OCI-M1 (cell line): ENCODE results near the gene PARD6G.
"Not testable (repeated sequence)": the region's sequence is repeated elsewhere in the genome, so short reads cannot be mapped to it uniquely, and the experiment has no call there.

Experiments
- DNase-seq: peaks from one replicate; lab custom pipeline; 2025; lab: John Stamatoyannopoulos, UW

Gene PARD6G, protein sequence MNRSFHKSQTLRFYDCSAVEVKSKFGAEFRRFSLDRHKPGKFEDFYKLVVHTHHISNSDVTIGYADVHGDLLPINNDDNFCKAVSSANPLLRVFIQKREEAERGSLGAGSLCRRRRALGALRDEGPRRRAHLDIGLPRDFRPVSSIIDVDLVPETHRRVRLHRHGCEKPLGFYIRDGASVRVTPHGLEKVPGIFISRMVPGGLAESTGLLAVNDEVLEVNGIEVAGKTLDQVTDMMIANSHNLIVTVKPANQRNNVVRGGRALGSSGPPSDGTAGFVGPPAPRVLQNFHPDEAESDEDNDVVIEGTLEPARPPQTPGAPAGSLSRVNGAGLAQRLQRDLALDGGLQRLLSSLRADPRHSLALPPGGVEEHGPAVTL

DNA sequence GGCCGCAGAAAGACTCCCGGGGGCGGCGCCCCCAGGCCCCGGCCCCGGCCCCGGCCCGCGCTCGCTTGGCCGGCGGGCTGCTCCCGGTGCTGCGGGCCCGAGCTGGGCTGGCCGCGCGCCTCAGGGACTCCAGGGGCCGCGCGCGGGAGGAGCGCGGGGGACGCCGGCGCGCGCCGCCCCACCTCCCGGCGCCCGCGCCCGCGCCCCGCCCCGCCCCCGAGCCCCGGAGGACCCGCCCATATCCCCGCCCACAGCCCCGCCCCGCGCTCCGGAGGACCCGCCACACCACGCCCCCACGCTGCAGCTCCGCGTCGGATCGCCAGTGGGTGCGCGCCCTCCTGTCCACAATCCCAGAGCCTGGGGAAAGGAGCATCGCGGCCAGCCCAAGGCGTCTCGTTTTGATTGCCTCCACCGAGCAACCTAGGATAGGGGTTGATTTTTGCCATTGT is at the start of gene PARD6G:
PARD6G (minus strand) TSS at position 122 of the 449 bp plus-strand sequence. CDS start 166 bp downstream, outside the sequence.
- peak; percentile 3 for DNase-seq

DNA sequence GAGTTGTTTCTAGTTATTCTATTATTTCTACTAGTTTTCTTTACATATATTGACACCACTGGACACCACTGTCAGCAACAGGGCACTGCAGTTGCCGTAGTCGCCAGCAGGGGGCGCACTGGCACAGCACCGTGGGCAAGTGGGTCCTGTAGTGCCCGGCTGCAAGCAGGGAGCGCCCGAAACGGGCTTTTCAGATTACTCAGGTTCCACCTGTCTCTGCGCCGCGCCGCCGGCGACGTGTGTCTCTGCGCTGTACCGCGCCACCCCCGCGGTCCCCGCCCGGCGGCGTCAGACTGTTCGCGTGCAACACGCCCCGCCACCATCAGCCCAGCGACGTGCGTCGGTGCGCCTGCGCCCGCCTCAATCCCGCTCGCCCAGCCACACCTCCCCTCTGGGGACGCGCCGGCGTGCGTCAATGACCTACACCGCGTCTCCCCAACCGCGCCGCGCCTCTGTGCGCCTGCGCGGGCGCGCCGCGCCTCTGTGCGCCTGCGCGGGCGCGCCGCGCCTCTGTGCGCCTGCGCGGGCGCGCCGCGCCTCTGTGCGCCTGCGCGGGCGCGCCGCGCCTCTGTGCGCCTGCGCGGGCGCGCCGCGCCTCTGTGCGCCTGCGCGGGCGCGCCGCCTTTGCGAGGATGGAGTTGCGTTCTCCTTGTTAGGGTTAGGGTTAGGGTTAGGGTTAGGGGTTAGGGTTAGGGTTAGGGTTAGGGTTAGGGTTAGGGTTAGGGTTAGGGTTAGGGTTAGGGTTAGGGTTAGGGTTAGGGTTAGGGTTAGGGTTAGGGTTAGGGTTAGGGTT is 15.1 kb upstream of the PARD6G start:
- not testable (repeated sequence) for DNase-seq

DNA sequence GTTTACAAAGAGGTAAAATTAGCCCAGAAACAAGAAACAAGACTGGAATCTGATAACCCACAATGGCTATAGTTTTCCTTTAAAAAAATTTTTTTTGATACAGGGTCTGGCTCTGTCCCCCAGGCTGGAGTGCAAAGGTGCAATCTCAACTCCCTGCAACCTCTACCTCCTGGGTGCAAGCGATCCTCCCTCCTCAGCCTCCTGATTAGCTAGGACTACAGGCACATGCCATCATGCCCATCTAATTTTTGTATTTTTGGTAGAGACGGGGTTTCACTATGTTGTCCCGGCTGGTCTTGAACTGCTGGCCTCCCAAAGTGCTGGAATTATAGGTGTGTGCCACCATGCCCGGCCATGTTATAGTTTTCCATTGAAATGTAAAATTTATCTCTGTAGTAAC is 12.3 kb upstream of the PARD6G start:
- no peak for DNase-seq

DNA sequence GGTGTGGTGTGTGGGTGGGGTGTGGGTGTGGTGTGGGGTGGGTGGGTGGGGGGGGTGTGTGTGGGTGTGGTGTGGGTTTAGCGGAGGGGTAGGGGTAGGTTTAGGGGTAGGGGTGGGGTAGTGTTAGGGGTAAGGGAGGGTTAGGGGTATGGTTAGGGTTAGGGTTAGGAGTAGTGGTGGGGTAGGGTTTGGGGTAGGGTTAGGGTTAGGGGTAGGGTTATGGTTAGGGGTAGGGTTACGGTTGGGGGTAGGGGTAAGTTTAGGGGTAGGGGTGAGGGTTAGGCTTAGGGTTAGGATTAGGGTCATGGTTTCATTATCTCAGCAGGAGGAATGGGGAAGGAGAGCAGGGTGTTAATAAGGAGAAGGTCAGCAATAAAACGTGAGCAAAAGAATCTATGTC is 11.3 kb upstream of the PARD6G start:
- DNase-seq: no peak

DNA sequence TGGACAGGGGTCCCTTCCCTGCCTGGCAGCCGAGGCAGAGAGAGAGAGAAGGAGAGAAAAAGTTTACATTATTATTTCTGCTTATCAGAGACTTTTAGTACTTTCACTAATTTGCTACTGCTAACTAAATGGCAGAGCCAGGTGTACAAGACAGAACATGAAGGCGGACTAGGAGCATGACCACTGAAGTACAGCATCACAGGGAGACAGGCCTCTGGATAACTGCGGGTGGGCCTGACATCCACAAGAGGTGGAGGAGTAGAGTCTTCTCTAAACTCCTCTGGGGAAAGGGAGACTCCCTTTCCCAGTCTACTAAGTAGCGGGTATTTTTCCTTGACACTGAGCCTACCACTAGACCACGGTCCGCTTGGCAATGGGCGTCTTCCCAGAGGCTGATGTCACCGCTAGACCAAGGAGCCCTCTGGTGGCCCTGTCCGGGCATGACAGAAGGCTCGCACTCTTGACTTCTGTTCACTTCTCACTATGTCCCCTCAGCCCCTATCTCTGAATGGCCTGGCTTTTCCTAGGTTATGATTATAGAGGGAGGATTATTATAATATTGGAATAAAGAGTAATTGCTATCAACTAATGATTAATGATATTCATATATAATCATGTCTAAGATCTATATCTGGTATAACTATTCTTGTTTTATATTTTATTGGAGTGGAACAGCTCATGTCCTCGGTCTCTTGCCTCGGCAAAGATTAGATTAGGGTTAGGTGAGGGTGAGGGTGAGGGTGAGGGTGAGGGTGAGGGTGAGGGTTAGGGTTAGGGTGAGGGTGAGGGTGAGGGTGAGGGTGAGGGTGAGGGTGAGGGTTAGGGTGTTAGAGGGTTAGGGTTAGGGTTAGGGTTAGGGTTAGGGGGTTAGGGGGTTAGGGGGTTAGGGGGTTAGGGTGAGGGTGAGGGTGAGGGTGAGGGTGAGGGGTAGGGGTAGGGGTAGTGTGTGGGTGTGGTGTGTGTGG is 10.5 kb upstream of the PARD6G start:
- not testable (repeated sequence) for DNase-seq

DNA sequence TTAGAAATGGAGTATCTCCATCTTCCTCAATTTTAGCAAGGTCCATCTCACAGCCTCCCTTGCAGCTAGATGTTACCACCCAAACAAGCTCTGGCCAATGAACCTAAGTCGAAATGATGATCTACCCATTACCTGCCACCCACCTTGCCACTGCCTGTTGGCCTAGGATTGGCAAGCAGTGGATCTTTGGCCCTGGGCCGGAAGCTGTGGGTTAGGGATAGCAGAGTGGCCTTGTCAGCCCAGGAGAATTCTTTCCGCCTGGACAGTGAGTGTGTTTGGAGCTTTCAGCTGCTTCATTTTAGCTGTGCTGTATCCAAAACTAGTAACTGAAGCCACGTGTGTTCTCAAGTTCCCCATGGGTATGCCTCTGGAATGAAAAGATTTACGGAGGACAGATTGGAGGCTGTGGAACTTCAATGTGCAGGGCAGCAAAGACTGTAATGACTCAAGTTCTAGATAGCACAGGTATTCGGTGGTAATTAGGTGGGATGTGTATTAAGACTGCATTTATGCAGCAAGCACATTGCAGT is 7.7 kb upstream of the PARD6G start:
- no peak for DNase-seq

DNA sequence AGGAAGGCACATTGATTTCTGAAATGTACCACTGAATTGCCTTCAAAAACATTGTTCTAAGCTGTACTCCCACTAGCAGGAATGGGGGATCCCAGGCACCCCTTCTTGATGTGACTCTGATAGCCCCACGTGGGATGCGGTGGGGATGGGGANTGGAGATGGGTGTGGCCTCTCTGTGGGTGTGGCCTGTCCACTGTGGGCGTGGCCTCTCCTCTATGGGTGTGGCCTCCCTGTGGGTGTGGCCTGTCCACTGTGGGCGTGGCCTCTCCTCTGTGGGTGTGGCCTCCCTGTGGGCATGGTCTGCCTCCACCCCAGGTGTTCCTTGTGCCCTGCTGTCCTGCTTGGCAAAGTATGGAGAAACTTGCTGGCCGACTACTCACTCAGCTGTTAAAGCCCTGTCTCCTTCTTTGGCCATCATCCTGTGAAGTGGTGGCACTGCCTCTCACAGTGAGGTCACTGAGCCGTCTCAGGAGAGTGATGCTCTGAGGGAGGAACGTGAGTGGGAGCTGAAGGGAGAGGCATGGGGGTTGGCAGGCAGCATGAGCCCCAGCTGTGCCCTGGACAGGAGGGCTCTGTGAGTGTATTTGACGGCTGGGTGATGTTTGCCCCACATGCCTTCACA is 6.7 kb upstream of the PARD6G start:
- DNase-seq: peak; percentile 2

DNA sequence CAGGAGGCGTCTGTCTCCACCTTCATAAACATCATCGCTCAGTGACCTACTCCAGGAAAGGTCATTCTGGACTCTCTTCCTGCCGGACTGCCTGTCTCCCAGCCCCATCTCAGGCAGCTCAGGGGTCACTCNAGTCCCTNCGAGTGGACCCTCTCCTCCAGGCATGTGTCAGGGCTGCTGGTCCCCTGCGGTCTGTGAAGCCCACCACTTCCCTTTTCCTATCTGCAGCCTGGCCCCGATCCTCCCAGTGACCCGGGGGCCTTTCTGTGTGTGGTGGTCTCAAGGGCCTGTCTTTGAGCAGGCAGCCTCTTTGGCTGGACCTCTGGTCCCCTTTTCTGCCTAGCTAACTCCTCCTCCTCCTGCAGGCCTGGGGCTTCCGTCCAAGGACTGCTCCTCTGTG is 5.9 kb upstream of the PARD6G start:
- DNase-seq: no peak

DNA sequence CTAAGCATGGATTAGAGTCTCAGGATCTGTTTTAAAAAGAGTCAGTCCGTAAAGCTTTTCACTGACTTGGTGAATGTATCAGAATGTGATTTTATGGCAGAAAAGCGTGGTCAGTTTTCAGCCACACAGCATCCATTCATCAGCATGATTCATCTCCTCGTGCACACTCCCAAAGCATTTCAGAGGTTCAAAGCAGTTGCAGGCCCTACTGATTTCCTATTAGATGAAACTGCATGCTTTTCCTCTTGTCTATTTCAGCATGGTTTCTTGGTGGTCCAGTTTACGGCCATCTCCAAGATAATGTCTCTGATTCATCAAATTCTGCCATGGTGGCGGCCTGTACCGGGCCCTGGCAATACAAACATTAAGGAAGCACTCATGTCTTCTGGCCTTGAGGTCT is 4.8 kb upstream of the PARD6G start:
- DNase-seq: no peak

DNA sequence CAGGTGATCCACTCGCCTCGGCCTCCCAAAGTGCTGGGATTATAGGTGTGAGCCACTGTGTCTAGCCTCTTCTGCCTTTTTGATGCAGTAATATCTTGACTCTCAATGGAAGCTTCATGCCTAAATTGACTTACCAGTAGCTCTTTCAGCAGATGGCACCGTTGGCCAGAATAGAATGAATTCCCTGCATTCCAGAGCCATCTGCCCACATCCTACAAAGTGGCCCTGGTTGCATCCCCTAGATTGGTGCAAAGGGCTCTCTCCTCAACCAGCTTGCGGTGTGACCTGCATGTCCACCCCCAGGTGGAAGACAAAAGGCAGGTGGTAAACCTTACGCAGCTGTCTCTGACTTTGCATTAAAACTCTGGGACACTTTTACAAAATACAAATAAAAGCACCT is 4.4 kb upstream of the PARD6G start:
- DNase-seq: no peak

DNA sequence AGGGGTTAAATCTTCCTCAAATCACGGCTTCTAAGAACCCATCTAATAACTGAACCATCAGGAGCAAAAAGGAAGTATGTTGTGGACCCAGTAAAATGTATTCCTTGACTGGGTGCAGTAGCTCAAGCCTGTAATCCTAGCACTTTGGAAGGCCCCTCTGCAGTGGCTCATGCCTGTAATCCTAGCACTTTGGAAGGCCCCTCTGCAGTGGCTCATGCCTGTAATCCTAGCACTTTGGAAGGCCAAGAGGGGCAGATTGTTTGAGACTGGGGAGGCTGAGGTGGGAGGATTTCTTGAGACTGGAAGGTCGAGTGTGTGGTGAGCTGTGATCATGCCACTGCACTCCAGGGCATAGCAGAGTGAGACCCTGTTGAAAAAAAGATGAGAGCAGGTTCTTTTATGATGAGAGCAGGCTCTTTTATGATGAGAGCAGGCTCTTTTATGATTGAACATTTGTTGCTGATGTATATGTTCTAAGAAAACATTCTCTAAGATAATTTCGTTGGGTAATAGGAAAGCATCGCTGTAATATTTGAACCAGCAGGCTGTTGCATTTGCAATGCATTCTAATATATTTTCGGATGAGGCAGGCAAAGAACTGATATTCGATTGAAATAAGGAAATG is 3.5 kb upstream of the PARD6G start:
- DNase-seq: no peak

DNA sequence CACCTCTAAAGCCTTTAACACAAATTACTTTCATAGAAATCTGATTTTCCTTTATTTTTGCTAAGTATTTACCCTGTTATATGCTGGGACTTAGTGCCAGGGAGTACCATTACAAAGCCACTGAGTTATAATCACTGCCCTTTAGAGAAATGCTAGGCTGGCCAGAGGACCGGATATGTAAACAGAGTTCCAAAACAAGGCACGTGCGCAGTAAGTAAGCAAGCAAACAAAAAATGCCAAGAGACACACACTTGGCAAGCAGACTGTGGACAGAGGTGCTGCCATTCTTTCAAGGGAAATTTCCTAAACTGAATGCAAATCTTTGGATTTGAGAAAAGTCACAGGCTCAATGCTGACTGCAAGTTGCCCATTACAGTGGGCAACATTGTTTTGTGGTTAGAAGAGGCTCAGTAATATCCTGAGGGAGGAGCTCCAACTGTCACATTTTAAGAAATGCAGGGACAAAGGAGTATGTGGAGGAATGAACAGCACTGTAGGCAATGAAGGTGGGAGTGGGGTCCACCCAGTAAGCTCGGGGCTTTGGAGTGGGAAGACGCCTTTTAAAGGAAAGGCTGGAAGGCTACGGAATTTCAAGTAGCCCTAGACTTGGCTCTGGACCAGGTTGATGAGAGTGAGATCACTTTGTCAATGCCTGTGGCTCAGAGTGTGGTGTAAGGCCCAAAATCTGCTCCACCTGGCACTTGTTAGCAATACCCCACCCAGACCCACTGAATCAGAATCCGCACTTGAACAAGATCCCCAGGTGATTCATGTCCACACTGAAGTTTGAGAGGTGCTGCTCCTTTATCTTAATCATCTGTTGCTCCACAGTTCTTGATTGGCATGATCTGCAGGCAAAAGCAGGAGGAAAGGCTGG is 2.1 kb upstream of the PARD6G start:
- no peak for DNase-seq

DNA sequence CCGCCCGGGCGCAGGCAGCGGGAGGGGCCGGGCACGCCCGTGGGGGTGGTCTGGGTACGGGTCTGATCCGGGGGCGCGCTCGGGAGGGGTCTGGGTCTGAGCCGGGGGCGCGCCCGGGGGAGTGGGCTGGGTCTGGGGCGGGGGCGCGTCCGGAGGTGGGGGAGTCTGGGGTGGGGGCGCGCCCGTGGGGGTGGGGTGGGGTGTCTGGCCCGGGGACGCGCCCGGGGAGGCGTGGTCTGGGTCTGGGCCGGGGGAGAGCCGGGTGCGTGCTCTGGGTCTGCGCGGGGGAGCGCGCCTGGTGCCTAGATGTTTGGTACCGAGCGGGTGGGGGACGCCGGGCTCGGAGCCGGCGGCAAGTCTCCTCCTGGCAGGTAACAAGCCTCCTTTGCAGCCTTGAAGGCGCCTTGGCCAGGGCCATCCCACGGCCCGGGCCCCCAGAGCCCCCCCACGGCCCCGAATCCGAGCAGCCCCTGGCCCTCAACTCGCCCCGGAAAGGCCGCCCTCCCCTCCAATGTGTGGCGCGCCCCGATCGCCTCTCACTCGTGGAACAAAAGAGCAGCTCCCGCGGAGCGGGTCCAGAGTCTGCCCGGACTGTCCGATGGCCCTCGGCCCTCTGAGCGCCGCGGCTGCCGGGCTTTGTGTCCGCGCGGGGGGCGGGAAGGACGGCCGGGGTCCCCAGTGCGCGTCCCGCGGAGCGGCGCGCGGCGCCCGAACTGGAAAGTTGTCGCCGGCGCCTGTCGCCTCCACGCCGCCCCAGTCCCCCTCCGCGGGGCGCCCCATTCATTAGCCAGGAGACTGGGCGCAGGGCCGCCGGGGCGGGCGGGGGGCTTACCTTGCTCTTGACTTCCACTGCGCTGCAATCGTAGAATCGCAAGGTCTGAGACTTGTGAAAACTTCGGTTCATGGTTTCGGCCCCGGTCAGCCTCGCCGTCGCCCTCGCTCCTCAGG is 595 bp downstream of the PARD6G start:
- DNase-seq: no peak

DNA sequence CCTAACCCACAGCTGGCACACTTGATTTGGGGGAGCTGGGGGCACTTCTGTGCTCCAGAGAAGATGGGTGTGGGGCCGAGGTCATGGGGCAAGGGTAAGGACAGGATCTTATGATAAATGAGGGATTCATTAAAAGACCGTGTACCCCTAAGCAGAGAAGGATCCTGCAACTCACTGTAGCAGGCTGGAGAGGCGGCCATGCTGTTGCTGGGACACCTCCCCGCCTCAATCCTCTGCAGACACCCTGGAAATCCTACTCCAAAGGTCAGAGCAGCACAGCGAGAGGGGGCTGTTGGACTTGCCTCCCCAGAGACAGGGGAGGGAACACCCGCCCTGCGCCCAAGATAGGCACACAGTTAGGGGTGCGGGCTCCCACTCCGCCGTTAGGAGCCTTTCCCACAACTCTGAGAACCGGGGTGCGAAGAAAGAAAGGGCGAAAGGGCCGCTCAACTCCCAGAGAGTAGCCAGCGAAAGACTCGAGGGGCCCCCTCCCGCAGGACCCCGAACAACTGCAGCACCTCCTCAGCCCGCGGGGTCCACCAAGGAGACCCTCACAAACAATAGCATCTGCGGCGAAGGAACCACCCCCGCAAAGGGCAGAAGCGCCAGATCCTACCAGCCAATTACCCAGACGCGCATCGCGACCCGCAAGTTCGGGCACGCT is 1.4 kb downstream of the PARD6G start:
- DNase-seq: no peak

DNA sequence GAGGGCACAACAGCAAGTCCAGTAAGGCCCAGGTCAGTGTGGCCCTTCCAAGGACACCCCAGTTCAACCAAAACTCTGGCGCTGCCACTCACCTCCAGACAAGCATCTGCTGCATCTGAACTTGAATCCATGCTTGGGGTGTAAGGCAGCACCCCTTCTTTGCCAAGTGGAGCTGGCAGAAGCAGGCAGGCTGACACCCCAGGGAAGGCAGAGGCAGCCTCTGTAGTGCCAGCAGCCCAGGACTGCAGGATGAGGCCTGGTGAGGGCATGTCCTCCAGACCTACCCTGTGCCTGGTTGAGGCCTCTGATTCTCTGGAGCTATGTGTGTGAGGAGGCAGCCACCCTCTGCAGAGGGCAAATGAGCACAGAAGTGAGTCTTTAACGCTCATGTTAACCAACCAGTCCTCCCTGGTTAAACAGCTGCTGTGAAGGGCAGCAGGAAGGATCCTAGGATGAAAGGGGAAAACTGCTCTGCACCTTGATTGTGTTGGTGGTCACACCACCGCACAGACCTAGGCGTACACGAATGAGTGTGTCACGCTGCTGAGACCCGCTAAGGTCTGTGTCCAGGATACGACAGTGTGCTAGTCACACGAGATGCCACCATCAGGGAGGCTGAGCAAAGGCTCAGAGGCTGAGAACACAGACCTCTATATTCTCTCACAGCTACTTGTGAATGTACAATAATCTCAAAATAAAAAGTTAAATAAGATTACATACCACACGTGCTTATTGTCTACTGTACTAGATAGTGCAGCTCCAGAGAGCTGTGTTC is 2.2 kb downstream of the PARD6G start:
- DNase-seq: no peak

DNA sequence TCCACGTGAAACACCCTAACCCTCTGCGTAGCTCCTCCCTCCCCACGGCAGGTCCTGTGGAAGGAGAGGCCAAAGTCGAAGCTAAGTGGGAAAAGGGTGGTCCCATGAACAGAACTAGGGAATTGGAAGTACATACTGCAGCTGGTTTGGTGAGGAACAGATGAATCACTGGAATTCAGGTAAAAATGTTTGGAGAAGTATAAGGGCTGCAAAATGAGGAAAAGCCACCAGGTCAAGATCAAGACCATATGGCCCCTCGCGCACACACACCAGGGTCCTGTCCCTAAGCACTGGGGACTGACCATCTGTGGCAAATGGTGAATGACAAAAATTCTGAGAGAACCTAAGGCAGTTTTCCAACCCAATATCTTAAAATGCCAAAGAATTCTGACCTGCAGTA is 3.1 kb downstream of the PARD6G start:
- DNase-seq: no peak

DNA sequence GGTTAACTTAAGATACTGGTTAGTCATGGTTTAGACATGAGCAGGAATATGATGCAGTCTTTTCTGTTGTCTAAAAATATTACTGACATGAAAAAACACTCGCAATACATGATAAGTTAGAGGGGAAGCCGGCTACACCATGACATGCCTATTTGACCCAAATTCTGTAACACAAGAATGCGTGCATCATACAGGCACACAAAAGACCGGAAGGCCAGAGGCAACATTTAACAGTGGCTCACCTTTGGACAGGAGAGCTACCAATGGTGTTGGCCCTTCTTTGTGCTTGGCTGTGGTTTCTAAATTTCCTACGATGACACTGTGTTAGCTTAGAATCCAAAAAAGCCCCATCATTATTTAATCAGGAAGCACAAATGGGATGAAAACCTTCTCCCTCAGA is 4.1 kb downstream of the PARD6G start:
- DNase-seq: no peak
